ENCODE measurements around the gene NMRK2.

GRCh38 chr19:3893509-3894179 is 39.2 kb upstream of the NMRK2 start:
- TF ChIP-seq CTCF (conservative IDR thresholded peaks at IDR 0.05; ENCODE audit: low read depth, low read length) (no peak), EZH2 (IDR thresholded peaks at IDR 0.05; ENCODE audit: borderline replicate concordance, low read depth, low read length, poor library complexity, severe bottlenecking) (no peak)

All from A673 (cell line).